ENCODE measurements around the gene PLA2G2E.

DNA sequence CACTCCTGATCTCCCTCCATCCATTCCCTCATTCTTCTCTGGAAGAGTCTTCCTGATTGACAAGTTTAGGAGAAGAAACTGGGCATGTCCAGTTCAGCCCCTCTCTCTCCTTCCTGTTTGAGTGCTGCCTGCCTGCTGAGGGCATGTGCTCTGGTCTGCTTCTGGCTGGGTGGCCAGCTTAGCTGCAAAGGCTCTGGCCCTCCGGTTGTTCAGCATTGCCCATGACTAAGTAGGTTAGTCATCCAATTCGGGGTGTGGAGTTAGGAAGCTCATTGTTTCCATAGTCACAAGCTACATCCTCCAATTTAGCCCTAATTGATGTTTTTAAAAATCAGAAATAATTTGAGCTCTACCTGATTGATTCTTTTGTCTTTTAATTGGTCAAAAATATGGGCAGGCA lies 25.6 kb upstream of the PLA2G2E start:
- no peak for TF ChIP-seq FOXM1 (IDR thresholded peaks at IDR 0.05; ENCODE audit: borderline replicate concordance, low read depth)
- no peak for TF ChIP-seq EP300 (IDR thresholded peaks at IDR 0.05; ENCODE audit: borderline replicate concordance)
- TF ChIP-seq, protein P1, sequence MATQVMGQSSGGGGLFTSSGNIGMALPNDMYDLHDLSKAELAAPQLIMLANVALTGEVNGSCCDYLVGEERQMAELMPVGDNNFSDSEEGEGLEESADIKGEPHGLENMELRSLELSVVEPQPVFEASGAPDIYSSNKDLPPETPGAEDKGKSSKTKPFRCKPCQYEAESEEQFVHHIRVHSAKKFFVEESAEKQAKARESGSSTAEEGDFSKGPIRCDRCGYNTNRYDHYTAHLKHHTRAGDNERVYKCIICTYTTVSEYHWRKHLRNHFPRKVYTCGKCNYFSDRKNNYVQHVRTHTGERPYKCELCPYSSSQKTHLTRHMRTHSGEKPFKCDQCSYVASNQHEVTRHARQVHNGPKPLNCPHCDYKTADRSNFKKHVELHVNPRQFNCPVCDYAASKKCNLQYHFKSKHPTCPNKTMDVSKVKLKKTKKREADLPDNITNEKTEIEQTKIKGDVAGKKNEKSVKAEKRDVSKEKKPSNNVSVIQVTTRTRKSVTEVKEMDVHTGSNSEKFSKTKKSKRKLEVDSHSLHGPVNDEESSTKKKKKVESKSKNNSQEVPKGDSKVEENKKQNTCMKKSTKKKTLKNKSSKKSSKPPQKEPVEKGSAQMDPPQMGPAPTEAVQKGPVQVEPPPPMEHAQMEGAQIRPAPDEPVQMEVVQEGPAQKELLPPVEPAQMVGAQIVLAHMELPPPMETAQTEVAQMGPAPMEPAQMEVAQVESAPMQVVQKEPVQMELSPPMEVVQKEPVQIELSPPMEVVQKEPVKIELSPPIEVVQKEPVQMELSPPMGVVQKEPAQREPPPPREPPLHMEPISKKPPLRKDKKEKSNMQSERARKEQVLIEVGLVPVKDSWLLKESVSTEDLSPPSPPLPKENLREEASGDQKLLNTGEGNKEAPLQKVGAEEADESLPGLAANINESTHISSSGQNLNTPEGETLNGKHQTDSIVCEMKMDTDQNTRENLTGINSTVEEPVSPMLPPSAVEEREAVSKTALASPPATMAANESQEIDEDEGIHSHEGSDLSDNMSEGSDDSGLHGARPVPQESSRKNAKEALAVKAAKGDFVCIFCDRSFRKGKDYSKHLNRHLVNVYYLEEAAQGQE (IDR thresholded peaks at IDR 0.05; ENCODE audit: low read depth): no peak
- TF ChIP-seq NFIC (IDR thresholded peaks at IDR 0.05): no peak
- TF ChIP-seq CREB1 (IDR thresholded peaks at IDR 0.05; ENCODE audit: low read depth): no peak
- TF ChIP-seq, protein P2, sequence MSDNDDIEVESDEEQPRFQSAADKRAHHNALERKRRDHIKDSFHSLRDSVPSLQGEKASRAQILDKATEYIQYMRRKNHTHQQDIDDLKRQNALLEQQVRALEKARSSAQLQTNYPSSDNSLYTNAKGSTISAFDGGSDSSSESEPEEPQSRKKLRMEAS (IDR thresholded peaks at IDR 0.05): no peak
- TF ChIP-seq TAF1 (IDR thresholded peaks at IDR 0.05; ENCODE audit: low read depth): no peak
- TF ChIP-seq RAD21 (IDR thresholded peaks at IDR 0.05; ENCODE audit: low read depth): no peak

Data from Ishikawa (cell line).